ENCODE data around the gene PPP5C.
"Not testable (repeated sequence)": the region's sequence is repeated elsewhere in the genome, so short reads cannot be mapped to it uniquely, and the experiment has no call there.

- not testable (repeated sequence) for TF ChIP-seq CTCF (IDR thresholded peaks at IDR 0.05); ZFX (IDR thresholded peaks at IDR 0.05; ENCODE audit: borderline replicate concordance)
These were observed 88.8 kb downstream of the PPP5C start for GRCh38 chr19:46435689-46436088.
